ENCODE measurements around the gene FOXS1. TPM values are rescaled to one million over a fixed set of nuclear protein-coding genes. Genes with fewer than 3 reads are reported as not detected.

FOXS1 gene
- total RNA-seq, 4 donors from 2014 or later, result 3.0 to 11.8 (median 8.0) TPM

- no peaks in the 10 kb centered on the region for H3K9me3 ChIP-seq
- WGBS, 2 donors, result 71 to 83% methylated on average over 12 of the region's 12 CpGs
- no peak overlapping the region for H3K27ac ChIP-seq
- no peak for DNase-seq (ENCODE audit: low spot score in 2 of 2)
- H3K36me3 ChIP-seq, result peaks cover 0 to 19% (median 0%) of the 10 kb centered on the region in 3 donors
- H3K27me3 ChIP-seq, result peaks cover 0 to 6% of the 10 kb centered on the region in 2 donors
- H3K4me3 ChIP-seq, result no peak overlapping the region
- H3K4me1 ChIP-seq, result peaks cover 0 to 35% (median 29%) of the 10 kb centered on the region in 4 donors
- TF ChIP-seq CTCF (IDR thresholded peaks at IDR 0.05), result no peak
- TF ChIP-seq POLR2A (IDR thresholded peaks at IDR 0.05), result no peak
- no peak for TF ChIP-seq EP300 (IDR thresholded peaks at IDR 0.05)
Observed at GRCh38 chr20:31864521-31865400, 19.4 kb upstream of the FOXS1 start.

- DNase-seq (ENCODE audit: low spot score in 2 of 2), result no peak
- Histone ChIP-seq H3K4me3 (no peak overlapping the region), H3K36me3 (peaks cover 0 to 19% (median 0%) of the 10 kb centered on the region in 3 donors), H3K27me3 (peaks cover 0 to 6% of the 10 kb centered on the region in 2 donors), H3K9me3 (no peaks in the 10 kb centered on the region), H3K27ac (no peak overlapping the region), H3K4me1 (peaks cover 0 to 23% (median 18%) of the 10 kb centered on the region in 4 donors)
- WGBS, 2 donors, result 89% methylated on average over 9 of the region's 9 CpGs
- TF ChIP-seq EP300 (IDR thresholded peaks at IDR 0.05) (no peak), POLR2A (IDR thresholded peaks at IDR 0.05) (no peak), CTCF (IDR thresholded peaks at IDR 0.05) (no peak)
Observed at GRCh38 chr20:31863296-31864085, 18.1 kb upstream of the FOXS1 start.

GRCh38 chr20:31862506-31862905, 17.1 kb upstream of the FOXS1 start:
- H3K27me3 ChIP-seq, result peaks cover 0 to 14% of the 10 kb centered on the region in 2 donors
- peaks cover 0 to 23% (median 18%) of the 10 kb centered on the region in 4 donors for H3K4me1 ChIP-seq
- TF ChIP-seq CTCF (IDR thresholded peaks at IDR 0.05) (no peak), EP300 (IDR thresholded peaks at IDR 0.05) (no peak), POLR2A (IDR thresholded peaks at IDR 0.05) (no peak)
- H3K4me3 ChIP-seq, result no peak overlapping the region
- WGBS, 2 donors, result 89 to 90% methylated on average over 8 of the region's 8 CpGs
- peak overlapping the region in 1 of 4 donors; percentile 52 for H3K27ac ChIP-seq
- no peak for DNase-seq (ENCODE audit: low spot score in 2 of 2)
- peaks cover 0 to 19% (median 0%) of the 10 kb centered on the region in 3 donors for H3K36me3 ChIP-seq
- H3K9me3 ChIP-seq, result no peaks in the 10 kb centered on the region

GRCh38 chr20:31862157-31862470, 16.7 kb upstream of the FOXS1 start:
- Histone ChIP-seq H3K4me3 (no peak overlapping the region), H3K4me1 (peaks cover 0 to 23% (median 18%) of the 10 kb centered on the region in 4 donors), H3K27me3 (peaks cover 0 to 15% of the 10 kb centered on the region in 2 donors), H3K27ac (peak overlapping the region in 2 of 4 donors; percentile 0 to 52), H3K36me3 (peaks cover 0 to 19% (median 0%) of the 10 kb centered on the region in 3 donors), H3K9me3 (no peaks in the 10 kb centered on the region)
- no peak for DNase-seq (ENCODE audit: low spot score in 2 of 2)
- TF ChIP-seq CTCF (IDR thresholded peaks at IDR 0.05), result no peak
- TF ChIP-seq EP300 (IDR thresholded peaks at IDR 0.05), result no peak
- no peak for TF ChIP-seq POLR2A (IDR thresholded peaks at IDR 0.05)
- 62 to 76% methylated on average over 5 of the region's 5 CpGs for WGBS, 2 donors

Measured in tibial nerve (tissue), 4 donors.